ENCODE data around the gene KLK3.

GRCh38 chr19:50876456-50876855, 21.7 kb downstream of the KLK3 start:
- TF ChIP-seq POLR2AphosphoS5 (IDR thresholded peaks at IDR 0.05) (no peak), CTCF (IDR thresholded peaks at IDR 0.05) (no peak)
